ENCODE results near the gene ZNF415.

The ZNF415 gene

DNA sequence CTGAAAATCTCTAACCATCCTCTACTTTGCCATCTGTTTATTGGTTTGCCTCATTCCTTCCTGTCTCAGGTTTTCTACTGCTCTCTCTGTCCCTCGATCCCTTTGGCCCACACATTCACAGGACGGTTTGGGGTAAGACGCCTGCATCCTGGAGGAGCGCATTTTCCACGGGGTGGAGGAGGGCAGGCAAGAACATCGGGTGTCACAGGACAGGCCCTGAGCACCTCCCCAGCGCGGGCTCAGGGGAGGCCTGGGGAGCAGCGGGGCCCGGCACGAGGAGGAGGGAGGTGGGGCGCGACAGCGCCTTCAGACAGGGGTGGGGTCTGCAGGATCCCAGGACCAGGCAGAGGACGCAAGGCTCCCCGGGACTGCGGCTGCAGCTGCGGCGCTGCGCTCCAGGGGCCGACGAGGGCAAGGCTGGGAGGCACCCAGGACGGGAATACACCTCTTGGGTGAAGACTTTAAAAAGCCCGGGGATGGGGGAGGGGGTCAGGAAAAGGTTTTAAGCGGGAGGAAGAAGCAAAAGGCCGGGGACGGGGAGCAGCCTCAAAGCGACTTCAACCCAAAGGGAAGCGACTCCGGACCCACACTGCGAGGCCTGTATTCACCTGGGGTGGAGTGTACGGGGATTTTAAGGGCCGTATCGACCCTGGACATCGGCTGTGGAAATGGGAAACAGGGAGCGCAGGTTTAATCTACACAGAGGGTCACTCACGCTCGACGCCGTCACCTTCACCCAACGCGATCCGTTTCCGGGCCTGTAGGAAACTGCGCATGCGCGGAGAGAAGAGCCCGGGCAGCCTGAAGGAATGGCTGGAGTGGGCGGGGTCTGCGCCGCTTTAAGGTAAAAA lies at the start of gene ZNF415:
Gene ZNF415 (minus strand): TSS at position 770 of the 851 bp plus-strand sequence. CDS start 10,234 bp downstream, outside the sequence.
- H3K4me3 ChIP-seq (ENCODE audit: low read depth, low read length) = no peak within 1 kb of the TSS
- no peak for DNase-seq (ENCODE audit: low read depth)
- TF ChIP-seq, protein P1, sequence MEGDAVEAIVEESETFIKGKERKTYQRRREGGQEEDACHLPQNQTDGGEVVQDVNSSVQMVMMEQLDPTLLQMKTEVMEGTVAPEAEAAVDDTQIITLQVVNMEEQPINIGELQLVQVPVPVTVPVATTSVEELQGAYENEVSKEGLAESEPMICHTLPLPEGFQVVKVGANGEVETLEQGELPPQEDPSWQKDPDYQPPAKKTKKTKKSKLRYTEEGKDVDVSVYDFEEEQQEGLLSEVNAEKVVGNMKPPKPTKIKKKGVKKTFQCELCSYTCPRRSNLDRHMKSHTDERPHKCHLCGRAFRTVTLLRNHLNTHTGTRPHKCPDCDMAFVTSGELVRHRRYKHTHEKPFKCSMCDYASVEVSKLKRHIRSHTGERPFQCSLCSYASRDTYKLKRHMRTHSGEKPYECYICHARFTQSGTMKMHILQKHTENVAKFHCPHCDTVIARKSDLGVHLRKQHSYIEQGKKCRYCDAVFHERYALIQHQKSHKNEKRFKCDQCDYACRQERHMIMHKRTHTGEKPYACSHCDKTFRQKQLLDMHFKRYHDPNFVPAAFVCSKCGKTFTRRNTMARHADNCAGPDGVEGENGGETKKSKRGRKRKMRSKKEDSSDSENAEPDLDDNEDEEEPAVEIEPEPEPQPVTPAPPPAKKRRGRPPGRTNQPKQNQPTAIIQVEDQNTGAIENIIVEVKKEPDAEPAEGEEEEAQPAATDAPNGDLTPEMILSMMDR (IDR thresholded peaks at IDR 0.05; ENCODE audit: insufficient read depth, low read depth, low read length, missing control alignments) = no peak

DNA sequence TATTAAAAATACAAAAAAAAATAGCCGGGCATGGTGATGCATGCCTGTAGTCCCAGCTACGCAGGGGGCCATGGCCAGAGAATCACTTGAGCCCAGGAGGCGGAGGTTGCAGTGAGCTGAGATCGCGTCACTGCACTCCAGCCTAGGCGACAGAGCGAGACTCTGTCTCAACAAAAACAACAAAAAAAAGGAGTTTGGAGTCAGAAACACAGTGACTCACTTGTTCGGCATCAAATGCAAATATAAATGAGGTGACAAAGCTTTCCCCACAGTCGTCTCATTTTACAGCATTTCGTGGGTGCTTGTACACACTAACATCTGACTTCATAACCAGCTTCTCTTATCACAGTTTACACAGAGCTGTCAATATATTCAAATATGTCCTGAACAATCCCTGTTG lies 49.5 kb upstream of the ZNF415 start:
- no peak for DNase-seq (ENCODE audit: low read depth)
- H3K4me3 ChIP-seq (ENCODE audit: low read depth, low read length) = no peak overlapping the region
- TF ChIP-seq, protein P1 (IDR thresholded peaks at IDR 0.05; ENCODE audit: insufficient read depth, low read depth, low read length, missing control alignments) = no peak

DNA sequence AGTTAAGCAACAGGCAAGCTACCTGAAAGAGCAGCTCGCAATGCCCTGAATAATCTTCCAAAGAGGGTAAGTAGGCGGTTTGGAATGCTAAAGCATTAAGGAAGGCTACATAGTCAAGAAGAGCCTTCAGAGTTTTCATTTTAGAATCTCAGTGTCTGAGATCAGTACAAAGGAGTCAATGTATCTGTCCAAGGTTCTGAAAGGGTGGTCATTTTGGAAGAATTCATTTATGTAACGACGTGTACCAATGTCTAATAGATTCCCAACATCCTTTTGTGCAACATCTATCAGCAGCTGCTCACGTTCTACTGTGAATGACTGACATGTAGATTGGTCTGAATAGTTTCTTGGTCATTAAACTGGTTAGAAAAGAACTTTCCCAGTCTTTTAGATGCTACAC lies 45.3 kb upstream of the ZNF415 start:
- H3K4me3 ChIP-seq (ENCODE audit: low read depth, low read length) = no peak overlapping the region
- no peak for DNase-seq (ENCODE audit: low read depth)
- TF ChIP-seq, protein P1 (IDR thresholded peaks at IDR 0.05; ENCODE audit: insufficient read depth, low read depth, low read length, missing control alignments) = no peak

DNA sequence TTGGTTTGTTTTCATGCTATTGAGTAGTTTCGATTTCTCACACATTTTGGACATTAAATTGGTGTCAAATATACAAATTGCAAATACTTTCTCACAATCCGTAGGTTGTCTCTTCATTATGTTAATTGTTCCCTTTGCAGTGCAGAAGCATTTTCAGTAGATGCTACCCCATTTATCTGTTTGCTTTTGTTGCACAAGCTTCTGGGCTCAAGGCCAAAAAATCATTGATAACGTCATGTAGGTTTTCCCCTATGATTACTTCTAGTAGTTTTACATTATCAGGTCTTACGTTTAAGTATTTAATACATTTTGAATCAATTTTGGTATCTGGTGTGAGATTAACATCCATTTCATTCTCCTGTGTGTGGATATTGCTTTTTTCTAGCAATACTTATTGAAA lies 40.2 kb upstream of the ZNF415 start:
- DNase-seq (ENCODE audit: low read depth) = no peak
- H3K4me3 ChIP-seq (ENCODE audit: low read depth, low read length) = no peak overlapping the region
- TF ChIP-seq, protein P1 (IDR thresholded peaks at IDR 0.05; ENCODE audit: insufficient read depth, low read depth, low read length, missing control alignments) = no peak

DNA sequence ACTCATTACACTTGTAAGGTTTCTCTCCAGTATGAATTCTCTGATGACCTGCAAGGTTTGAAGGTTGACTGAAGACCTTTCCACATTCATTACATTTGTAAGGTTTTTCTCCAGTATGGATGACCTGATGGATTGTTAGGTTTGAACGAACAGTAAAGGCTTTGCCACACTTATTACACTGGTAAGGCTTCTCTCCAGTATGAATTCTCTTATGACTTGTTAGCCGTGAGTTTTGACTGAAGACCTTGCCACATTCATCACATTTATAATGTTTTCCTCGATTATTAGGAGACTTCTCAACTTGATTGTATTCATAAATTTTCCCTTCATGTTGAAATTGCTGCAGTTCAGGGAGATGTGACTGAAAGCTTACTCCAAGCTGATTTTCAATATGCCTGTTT lies 33.0 kb upstream of the ZNF415 start:
- H3K4me3 ChIP-seq (ENCODE audit: low read depth, low read length) = no peak overlapping the region
- DNase-seq (ENCODE audit: low read depth) = no peak
- TF ChIP-seq, protein P1 (IDR thresholded peaks at IDR 0.05; ENCODE audit: insufficient read depth, low read depth, low read length, missing control alignments) = no peak

DNA sequence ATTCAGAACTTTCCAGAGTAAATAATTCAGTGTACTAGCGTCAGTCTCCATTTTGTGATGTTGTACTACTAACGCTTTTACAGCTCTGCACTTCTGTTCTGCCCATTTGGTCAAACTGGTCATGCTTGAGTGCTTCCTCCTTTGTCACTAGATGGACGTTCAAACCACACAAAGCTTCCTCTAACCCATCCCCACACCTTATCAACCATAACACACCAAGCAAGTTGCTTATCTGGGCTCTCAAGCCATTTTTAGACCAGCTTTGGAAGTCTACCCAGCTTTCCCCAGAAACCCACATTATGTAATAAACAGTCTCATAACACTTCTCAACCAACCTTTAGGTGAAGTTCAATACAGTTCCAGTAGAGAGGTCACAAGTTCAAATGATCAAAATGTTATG lies 28.4 kb upstream of the ZNF415 start:
- TF ChIP-seq, protein P1 (IDR thresholded peaks at IDR 0.05; ENCODE audit: insufficient read depth, low read depth, low read length, missing control alignments) = no peak
- DNase-seq (ENCODE audit: low read depth) = no peak

DNA sequence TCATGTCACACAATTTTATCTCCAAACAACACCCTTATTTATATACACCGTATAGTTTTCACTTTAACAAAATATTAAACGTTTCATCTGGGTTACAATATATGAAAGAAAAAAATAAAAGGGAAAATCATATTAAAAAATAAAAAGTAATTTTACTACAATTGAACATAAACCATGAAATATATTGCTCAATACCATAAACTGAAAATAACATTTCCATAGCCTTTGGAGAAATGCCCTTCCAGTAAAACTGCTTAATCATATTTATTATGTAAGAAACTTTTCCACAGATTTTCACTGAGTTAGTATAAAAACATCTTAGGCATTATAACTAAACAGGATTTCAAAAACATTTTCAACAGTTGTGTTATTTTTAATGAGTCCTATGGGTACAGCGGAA lies 27.6 kb upstream of the ZNF415 start:
- DNase-seq (ENCODE audit: low read depth) = no peak
- TF ChIP-seq, protein P1 (IDR thresholded peaks at IDR 0.05; ENCODE audit: insufficient read depth, low read depth, low read length, missing control alignments) = no peak
- H3K4me3 ChIP-seq (ENCODE audit: low read depth, low read length) = no peak overlapping the region

More for the DNA sequence above, 28.4 kb upstream of the ZNF415 start:
- H3K4me3 ChIP-seq (ENCODE audit: low read depth, low read length) = no peak overlapping the region
